Transverse colon (tissue), 3 donors: Measurements from ENCODE around the gene CRYBG2.

Experiments
- POLR2A ChIP-seq: fragments of 450-650 bp; IDR thresholded peaks from one replicate; pipeline ENCODE4 v1.6.1; 2016; ENCODE audit warnings: antibody characterized with exemption, mild to moderate bottlenecking, moderate library complexity
- TF ChIP-seq, protein P1 (sequence below), 5 experiments: fragments of 200-600 bp in 3 of 5; fragments of 450-650 bp in 2 of 5; sonication (generic) in 3 of 5; IDR thresholded peaks; 1 replicate in 2 of 5; 2 replicates in 3 of 5; pipeline ENCODE4 v1.5.1; 2016 to 2017; ENCODE audit warnings: antibody characterized with exemption in 5 of 5, inconsistent platforms in 3 of 5, mild to moderate bottlenecking in 2 of 5, moderate library complexity in 1 of 5

DNA sequence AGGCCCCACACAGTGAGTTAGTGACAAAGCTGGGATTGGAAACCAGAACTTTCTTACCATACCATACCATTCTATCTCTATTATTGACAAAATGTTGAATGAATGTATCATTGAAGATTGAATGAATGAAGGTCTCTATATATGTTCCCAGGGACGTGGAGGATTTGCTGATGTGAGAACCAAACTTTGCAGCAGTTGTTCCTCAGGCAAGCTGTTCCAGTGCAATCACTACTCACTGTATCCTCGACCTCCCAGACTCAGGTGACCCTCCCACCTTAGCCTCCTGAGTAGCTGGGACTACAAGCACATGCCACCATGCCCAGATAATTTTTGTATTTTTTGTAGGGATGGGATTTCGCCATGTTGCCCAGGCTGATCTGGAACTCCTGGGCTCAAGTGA, 45.1 kb upstream of the CRYBG2 start:
- no peak for TF ChIP-seq POLR2A
- TF ChIP-seq, protein P1, sequence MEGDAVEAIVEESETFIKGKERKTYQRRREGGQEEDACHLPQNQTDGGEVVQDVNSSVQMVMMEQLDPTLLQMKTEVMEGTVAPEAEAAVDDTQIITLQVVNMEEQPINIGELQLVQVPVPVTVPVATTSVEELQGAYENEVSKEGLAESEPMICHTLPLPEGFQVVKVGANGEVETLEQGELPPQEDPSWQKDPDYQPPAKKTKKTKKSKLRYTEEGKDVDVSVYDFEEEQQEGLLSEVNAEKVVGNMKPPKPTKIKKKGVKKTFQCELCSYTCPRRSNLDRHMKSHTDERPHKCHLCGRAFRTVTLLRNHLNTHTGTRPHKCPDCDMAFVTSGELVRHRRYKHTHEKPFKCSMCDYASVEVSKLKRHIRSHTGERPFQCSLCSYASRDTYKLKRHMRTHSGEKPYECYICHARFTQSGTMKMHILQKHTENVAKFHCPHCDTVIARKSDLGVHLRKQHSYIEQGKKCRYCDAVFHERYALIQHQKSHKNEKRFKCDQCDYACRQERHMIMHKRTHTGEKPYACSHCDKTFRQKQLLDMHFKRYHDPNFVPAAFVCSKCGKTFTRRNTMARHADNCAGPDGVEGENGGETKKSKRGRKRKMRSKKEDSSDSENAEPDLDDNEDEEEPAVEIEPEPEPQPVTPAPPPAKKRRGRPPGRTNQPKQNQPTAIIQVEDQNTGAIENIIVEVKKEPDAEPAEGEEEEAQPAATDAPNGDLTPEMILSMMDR (IDR thresholded peaks at IDR 0.05): no peak
